ENCODE data around the gene AUH. TPM values are rescaled to one million over a fixed set of nuclear protein-coding genes. Genes with fewer than 3 reads are reported as not detected.
A peak's percentile ranks its signal among the peaks of the same experiment; 100 is the strongest.

The AUH gene
- total RNA-seq, 1 donor from 2014 or later, result 35.6 TPM

- peak; percentile 35 for DNase-seq (ENCODE audit: low spot score)
Measured at GRCh38 chr9:91246846-91247245, 114.9 kb downstream of the AUH start.

- DNase-seq (ENCODE audit: low spot score), result no peak
Measured at GRCh38 chr9:91245431-91246313, 116.0 kb downstream of the AUH start.

DNA sequence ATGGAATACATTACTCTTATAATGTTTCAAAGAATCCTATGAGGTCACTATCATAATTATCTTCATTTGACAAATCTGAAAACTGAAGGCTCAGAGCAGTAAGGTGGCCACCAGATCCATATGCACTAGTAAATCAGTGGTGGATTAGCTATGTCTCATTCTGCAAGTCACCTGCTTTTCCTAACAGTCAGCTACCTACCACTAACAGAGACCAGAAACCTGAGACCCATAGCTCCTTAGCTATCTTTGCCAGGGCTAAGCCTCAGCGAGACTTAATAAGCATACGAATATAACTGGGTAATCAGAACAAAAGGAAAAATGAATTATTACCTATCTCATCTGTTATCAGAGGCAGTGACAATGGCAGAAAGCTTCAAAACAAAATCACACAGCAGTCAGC is 118.7 kb downstream of the AUH start:
- DNase-seq (ENCODE audit: low spot score), result no peak

DNA sequence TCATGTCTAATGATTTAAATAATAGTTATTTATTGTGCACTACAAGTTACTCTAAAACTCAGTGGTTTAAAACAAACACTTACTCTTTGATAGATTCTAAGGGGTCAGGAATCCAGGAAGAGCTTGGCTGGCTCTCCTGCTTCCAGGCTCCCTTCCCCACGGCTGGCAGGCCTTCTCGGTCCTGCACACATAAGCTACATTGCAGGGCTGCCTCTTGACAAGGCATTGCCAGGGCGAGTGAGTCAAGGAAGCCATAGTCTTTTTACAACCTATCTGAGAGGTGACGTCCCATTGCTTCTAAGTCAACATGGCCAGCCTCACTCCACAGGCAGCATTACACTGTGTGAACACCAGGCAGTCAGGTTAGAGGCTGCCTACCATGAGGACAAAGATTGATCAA is 119.8 kb downstream of the AUH start:
- DNase-seq (ENCODE audit: low spot score), result no peak

GRCh38 chr9:91240596-91241165 is 121.0 kb downstream of the AUH start:
- DNase-seq (ENCODE audit: low spot score), result no peak

DNA sequence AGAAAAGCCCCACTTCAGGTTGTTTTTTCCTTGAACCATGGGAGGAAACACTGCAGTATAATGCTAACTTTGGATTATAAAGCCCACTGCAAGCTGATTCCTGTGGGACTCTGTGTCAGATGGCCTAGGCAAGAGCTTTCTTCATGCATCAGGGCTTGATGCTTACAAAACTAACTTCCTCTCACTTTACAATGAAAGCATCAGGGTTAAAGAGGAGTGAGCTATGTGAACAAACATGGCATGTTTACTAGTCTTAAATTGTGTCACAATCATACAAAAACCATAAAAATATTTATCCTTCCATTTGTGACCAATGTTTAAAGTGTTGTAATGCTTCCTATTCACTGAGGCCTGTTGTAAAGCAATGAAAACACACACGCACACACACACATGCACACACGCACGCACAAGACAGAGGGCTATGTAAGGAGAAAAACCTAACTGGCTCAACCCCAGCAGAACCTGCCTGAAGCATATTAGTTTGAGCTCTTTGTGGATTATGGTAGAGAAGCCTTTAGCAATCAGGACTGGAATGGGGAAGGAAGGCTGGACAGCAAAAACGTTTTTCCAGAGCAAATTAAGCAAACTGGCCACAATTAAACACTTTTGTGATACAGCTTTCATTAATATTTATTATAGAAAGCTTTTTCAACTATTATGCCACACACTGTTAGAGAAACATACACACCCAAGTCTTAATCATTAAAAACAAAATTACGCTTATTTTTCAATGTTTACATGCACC is 122.2 kb downstream of the AUH start:
- DNase-seq (ENCODE audit: low spot score), result peak; percentile 21

DNA sequence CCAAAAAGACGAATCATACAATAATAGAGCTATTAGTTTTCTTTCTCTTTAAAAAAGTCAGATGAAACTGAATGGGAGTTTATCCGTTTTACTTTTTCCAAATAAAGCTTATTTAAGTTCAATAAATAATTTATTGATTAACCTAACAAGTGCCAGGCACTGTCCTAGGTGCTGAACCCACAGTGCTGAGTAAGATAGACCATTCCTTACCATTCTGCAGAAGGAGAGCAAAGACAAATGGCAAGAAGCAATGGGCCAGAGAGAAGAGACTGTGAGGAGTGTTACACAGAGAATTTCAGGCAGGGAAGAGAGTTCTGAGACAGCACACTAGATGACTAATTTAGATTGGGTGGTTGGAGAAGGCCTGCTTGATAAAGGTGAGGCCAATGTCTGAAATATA is 127.2 kb downstream of the AUH start:
- DNase-seq (ENCODE audit: low spot score), result no peak

GRCh38 chr9:91231619-91232018 is 130.1 kb downstream of the AUH start:
- DNase-seq (ENCODE audit: low spot score), result no peak

- DNase-seq (ENCODE audit: low spot score), result no peak
Measured at GRCh38 chr9:91223000-91223399, 138.7 kb downstream of the AUH start.

GRCh38 chr9:91222457-91222856 is 139.3 kb downstream of the AUH start:
- no peak for DNase-seq (ENCODE audit: low spot score)

GRCh38 chr9:91221332-91221731 is 140.4 kb downstream of the AUH start:
- no peak for DNase-seq (ENCODE audit: low spot score)

GRCh38 chr9:91220491-91221135 is 141.1 kb downstream of the AUH start:
- no peak for DNase-seq (ENCODE audit: low spot score)

DNA sequence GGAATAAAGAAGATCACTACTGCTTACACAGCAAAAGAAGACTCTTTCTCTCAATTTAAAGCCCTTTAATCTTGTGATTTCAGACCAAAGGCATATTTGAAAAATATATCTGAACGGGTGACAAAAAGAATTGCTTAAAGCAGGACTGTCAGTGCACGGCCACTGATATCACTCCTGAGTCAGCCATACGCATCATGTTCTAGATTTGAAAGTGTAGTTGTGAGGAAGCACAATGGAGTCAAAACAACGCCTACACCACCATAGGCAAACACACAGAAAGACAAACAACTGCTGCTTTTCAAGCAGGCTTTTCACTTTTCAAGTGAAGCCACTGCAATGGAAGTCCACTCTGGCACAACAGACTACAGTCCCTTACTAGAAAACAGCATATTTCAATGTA is 141.7 kb downstream of the AUH start:
- peak; percentile 45 for DNase-seq (ENCODE audit: low spot score)

DNA sequence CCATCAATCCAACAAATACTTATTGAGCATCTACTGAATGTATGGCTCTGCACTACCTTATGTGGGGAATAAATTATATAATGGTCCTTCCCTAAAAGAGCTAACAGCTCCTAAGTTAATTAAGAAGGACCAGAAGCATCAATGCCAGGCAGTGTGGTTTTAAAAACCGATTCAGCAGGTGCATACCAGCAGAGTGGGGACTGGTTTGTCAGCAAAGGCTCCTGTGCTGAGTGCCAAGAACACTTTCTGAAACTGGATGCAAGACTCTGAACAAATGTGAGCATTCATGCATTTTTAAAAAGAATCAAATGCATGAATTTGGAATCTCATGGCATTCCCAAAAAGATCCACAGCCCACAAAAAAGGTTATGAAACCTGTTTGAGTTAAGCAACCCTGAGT is 142.2 kb downstream of the AUH start:
- DNase-seq (ENCODE audit: low spot score), result no peak

DNA sequence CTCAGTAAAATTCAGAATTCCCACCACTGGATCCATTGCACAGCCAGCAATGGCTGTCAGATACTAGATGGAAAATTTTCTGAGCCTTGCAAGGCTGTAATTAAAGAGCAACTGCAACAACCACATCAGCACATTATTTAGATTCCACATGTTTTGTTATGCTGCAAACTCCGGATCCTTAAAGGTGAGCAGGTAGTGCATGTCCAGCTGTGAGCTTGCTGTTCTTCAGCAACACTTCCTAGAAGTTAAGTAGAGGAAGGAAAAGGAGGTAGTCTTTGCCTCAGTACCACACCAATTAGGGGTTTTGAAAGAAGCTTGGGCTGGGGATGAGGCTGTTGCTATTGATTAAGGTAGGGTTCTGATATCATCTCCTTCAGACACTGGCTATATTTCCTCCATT is 144.3 kb downstream of the AUH start:
- no peak for DNase-seq (ENCODE audit: low spot score)

- DNase-seq (ENCODE audit: low spot score), result no peak
Measured at GRCh38 chr9:91214867-91215266, 146.9 kb downstream of the AUH start.

- DNase-seq (ENCODE audit: low spot score), result no peak
Measured at GRCh38 chr9:91214086-91214485, 147.6 kb downstream of the AUH start.

- no peak for DNase-seq (ENCODE audit: low spot score)
Measured at GRCh38 chr9:91212596-91213243, 149.0 kb downstream of the AUH start.

DNA sequence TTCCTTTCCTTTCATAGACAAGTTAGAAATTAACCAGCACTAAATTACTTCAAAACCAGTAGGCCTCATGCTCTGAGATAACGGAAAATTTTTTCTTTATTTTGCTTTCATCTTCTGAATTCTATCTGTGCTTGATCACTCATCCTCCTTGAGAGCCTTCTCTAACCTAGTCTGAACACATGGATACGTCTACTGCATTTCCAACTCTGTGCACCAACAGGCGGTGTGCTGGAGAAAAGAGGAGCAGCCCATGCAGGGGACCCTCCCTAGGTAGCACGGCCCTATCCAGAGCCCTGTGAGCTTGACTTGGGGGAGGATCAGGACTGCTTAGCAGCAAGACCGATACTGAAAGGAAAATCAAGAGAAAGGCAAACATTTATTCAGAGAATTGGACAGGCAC is 149.8 kb downstream of the AUH start:
- DNase-seq (ENCODE audit: low spot score), result peak; percentile 46

DNA sequence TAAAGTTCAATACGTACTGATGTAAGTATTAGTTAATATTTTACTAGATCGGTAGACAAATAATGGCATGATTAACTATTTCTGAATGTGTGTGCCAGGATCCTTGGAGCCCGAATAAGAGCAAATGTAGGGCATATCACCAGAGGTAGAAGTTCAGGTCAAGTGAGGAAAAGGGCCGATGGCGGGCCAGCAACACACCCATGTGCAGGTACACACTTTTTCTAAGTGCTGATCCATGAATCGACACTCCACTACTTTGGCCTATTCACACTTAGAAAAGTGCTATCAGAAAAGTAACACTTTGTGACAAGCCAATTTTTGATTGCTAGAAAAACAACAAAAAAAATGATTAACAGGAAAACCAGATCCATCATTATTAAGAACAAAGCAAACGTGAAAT is 150.3 kb downstream of the AUH start:
- no peak for DNase-seq (ENCODE audit: low spot score)

- no peak for DNase-seq (ENCODE audit: low spot score)
Measured at GRCh38 chr9:91210318-91210717, 151.4 kb downstream of the AUH start.

- no peak for DNase-seq (ENCODE audit: low spot score)
Measured at GRCh38 chr9:91208837-91209236, 152.9 kb downstream of the AUH start.

Data from umbilical cord (tissue), 2 donors.